Measurements from ENCODE around the gene ELAC2. TPM values are rescaled to one million over a fixed set of nuclear protein-coding genes. Genes with fewer than 3 reads are reported as not detected.

ELAC2 gene
- total RNA-seq, 4 donors from 2014 or later, result 56.2 to 143 (median 66.0) TPM

DNA sequence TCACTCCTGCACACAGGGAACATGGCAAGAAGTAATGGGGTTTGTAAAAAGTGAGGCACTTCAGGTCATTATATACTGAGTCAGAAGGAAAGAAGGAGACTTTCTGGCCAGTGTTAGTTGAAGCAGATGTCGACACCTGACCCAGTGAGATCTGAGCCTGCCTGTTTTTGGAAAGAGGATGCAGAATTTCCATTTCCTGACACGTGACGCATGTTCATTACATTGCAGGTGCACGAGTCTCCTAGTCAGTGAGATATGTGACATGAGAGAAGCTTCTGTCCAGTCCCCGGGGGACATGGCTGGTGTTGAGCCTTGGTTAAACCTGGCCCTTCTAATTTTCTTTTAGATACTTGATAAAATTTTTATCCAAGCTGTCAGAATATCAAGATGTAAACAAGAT lies 62.3 kb downstream of the ELAC2 start:
- Histone ChIP-seq H3K4me1 (no peaks in the 10 kb centered on the region), H3K9me3 (no peaks in the 10 kb centered on the region), H3K4me3 (no peak overlapping the region), H3K27me3 (no peaks in the 10 kb centered on the region), H3K27ac (no peak overlapping the region), H3K36me3 (peaks cover 0 to 28% (median 2%) of the 10 kb centered on the region in 4 donors)
- intact Hi-C loops (cut with DNase I; ENCODE audit: low total_unique reads) (no loop called here), in situ Hi-C loops (cut with MboI; ENCODE audit: low pct_ligation_motif_present in 1 of 4, low pct_unique_long_range_greater_than_20kb in 1 of 4, low sequenced_read_pairs in 3 of 4) (no loop called here)
- 75 to 90% methylated on average over 5 of the region's 5 CpGs for WGBS, 2 donors (ENCODE audit: low coverage in 1 of 2)
- no peak for DNase-seq
- TF ChIP-seq EP300 (IDR thresholded peaks at IDR 0.05; ENCODE audit: low read depth) (no peak), POLR2A (IDR thresholded peaks at IDR 0.05) (no peak), POLR2AphosphoS5 (IDR thresholded peaks at IDR 0.05) (no peak)
- TF ChIP-seq, protein P1, sequence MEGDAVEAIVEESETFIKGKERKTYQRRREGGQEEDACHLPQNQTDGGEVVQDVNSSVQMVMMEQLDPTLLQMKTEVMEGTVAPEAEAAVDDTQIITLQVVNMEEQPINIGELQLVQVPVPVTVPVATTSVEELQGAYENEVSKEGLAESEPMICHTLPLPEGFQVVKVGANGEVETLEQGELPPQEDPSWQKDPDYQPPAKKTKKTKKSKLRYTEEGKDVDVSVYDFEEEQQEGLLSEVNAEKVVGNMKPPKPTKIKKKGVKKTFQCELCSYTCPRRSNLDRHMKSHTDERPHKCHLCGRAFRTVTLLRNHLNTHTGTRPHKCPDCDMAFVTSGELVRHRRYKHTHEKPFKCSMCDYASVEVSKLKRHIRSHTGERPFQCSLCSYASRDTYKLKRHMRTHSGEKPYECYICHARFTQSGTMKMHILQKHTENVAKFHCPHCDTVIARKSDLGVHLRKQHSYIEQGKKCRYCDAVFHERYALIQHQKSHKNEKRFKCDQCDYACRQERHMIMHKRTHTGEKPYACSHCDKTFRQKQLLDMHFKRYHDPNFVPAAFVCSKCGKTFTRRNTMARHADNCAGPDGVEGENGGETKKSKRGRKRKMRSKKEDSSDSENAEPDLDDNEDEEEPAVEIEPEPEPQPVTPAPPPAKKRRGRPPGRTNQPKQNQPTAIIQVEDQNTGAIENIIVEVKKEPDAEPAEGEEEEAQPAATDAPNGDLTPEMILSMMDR (IDR thresholded peaks at IDR 0.05), result no peak

DNA sequence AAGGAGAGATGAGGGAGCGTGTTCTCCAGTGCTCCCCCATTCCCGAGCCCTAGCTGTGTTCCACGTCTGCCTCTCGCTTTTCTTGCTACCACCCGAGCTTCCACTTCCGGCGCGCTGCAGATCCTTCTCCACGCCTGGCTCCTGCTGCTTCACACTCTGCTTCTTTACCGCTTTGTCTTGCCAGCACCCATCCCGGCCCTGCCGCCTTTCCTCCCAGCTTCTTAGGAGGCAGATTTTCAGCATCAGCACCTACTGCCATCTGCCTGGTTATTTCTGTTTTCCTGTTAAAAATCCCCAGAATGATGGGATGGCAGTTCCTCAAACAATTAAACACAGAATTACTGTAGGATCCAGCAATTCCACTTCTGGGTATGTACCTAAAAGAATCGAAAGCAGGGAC lies 64.7 kb downstream of the ELAC2 start:
- Histone ChIP-seq H3K36me3 (peaks cover 0 to 23% (median 2%) of the 10 kb centered on the region in 4 donors), H3K27me3 (no peaks in the 10 kb centered on the region), H3K9me3 (no peaks in the 10 kb centered on the region), H3K4me3 (no peak overlapping the region), H3K4me1 (no peaks in the 10 kb centered on the region), H3K27ac (no peak overlapping the region)
- no peak for DNase-seq
- TF ChIP-seq, protein P1 (IDR thresholded peaks at IDR 0.05), result no peak
- no peak for TF ChIP-seq EP300 (IDR thresholded peaks at IDR 0.05; ENCODE audit: low read depth)
- TF ChIP-seq POLR2A (IDR thresholded peaks at IDR 0.05), result no peak
- TF ChIP-seq POLR2AphosphoS5 (IDR thresholded peaks at IDR 0.05), result no peak
- 92 to 96% methylated on average over 12 to 13 of the region's 13 CpGs for WGBS, 2 donors (ENCODE audit: low coverage in 1 of 2)
- intact Hi-C loops (cut with DNase I; ENCODE audit: low total_unique reads) (no loop called here), in situ Hi-C loops (cut with MboI; ENCODE audit: low pct_ligation_motif_present in 1 of 4, low pct_unique_long_range_greater_than_20kb in 1 of 4, low sequenced_read_pairs in 3 of 4) (no loop called here)

DNA sequence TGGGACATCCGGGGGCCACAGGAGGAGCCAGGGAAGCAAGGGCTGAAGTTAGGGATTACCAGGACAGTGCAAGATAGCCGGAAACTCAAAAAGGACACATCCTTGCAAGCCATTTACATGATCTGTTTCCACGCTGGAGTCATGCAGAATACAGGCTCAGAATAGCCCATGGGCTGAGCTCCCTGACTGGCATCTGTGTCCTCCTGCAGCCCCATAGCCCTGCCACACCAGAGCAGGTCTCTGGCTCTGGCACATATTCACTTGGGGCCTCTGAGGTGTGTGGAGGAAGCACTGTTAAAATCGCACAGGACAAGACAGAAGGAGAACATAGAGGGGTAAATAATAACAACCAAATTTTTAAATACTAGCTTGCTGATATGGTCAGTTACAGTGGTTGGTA lies 65.8 kb downstream of the ELAC2 start:
- no peaks in the 10 kb centered on the region for H3K9me3 ChIP-seq
- no peaks in the 10 kb centered on the region for H3K4me1 ChIP-seq
- H3K27me3 ChIP-seq, result no peaks in the 10 kb centered on the region
- no peak overlapping the region for H3K4me3 ChIP-seq
- intact Hi-C loops (cut with DNase I; ENCODE audit: low total_unique reads), result no loop called here
- peaks cover 0 to 16% (median 5%) of the 10 kb centered on the region in 4 donors for H3K36me3 ChIP-seq
- TF ChIP-seq POLR2A (IDR thresholded peaks at IDR 0.05) (no peak), EP300 (IDR thresholded peaks at IDR 0.05; ENCODE audit: low read depth) (no peak), POLR2AphosphoS5 (IDR thresholded peaks at IDR 0.05) (no peak)
- TF ChIP-seq, protein P1 (IDR thresholded peaks at IDR 0.05), result no peak
- no peak overlapping the region for H3K27ac ChIP-seq
- WGBS, 2 donors (ENCODE audit: low coverage in 1 of 2), result 73 to 85% methylated on average over 2 to 4 of the region's 4 CpGs
- DNase-seq, result no peak
- in situ Hi-C loops (cut with MboI; ENCODE audit: low pct_ligation_motif_present in 1 of 4, low pct_unique_long_range_greater_than_20kb in 1 of 4, low sequenced_read_pairs in 3 of 4), result no loop called here

DNA sequence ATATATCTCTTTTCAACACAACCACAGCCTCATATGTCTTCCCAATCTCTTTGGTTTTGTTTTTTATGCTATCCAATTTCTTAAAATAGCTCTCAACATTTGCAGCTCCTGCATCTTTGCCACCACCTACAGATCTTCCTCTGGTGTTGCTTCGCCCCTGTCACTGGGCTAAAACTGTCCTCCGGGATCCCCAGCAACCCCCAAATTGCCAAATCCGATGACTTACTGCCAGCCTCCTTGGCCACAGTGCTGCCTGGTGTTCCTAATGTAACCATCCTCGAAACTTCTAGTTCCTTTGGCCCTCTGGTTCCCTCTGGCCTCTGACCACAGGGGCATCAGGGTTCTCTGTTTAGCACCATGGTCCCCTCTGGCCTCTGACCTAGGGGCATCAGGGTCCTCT lies 70.8 kb downstream of the ELAC2 start:
- H3K4me1 ChIP-seq, result no peaks in the 10 kb centered on the region
- no peak for DNase-seq
- no peaks in the 10 kb centered on the region for H3K27me3 ChIP-seq
- intact Hi-C loops (cut with DNase I; ENCODE audit: low total_unique reads), result no loop called here
- in situ Hi-C loops (cut with MboI; ENCODE audit: low pct_ligation_motif_present in 1 of 4, low pct_unique_long_range_greater_than_20kb in 1 of 4, low sequenced_read_pairs in 3 of 4), result no loop called here
- TF ChIP-seq EP300 (IDR thresholded peaks at IDR 0.05; ENCODE audit: low read depth), result no peak
- TF ChIP-seq POLR2AphosphoS5 (IDR thresholded peaks at IDR 0.05), result no peak
- TF ChIP-seq POLR2A (IDR thresholded peaks at IDR 0.05), result no peak
- TF ChIP-seq, protein P1 (IDR thresholded peaks at IDR 0.05), result no peak
- H3K27ac ChIP-seq, result no peak overlapping the region
- H3K36me3 ChIP-seq, result peaks cover 0 to 18% (median 2%) of the 10 kb centered on the region in 4 donors
- H3K4me3 ChIP-seq, result no peak overlapping the region
- H3K9me3 ChIP-seq, result no peaks in the 10 kb centered on the region
- 80 to 91% methylated on average over 4 of the region's 4 CpGs for WGBS, 2 donors (ENCODE audit: low coverage in 1 of 2)

Other genes starting within 250 kb of the ELAC2 start
- 100 to 1,000 TPM in 1 of 4 donors, 10 to 100 TPM in 3; 29.2 to 107 (median 53.9) TPM for gene ARHGAP44, start 228.5 kb downstream of the ELAC2 start, total RNA-seq